ENCODE results near the gene GPR108. TPM values are rescaled to one million over a fixed set of nuclear protein-coding genes. Genes with fewer than 3 reads are reported as not detected.

Gene GPR108
- total RNA-seq, 1 experiment from 2014 or later: 41.8 TPM

DNA sequence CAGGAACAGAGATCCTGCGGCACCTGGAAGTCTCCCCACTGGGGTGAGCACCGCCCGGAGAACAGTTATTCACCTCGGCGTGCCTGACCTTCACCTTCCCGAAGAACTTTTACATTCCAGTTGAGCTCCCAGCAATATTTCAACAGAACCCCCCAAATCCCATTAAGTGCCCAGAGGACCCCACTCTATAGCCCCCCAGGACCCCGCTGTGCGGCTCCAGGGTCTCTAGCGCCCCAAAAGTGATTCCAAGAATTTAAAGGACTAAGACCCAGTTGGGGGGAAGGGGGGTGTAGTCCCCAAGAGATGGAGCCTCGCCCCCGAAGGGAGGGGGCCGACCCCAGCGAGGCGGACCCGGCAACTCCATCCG is 480 bp downstream of the GPR108 start:
- Histone ChIP-seq H3K4me3 (ENCODE audit: low read length) (peak overlapping the region; percentile 74), H2AFZ (ENCODE audit: low read length) (0 out of 2 replicates have a peak overlapping the region, but pooled peaks have one; percentile 80), H3K27ac (ENCODE audit: low read length) (peak overlapping the region; percentile 75), H3K9me2 (replicated peaks; ENCODE audit: insufficient read depth, low read length) (no peaks in the 10 kb centered on the region), H4K20me1 (ENCODE audit: insufficient read depth, low read depth, low read length) (no peaks in the 10 kb centered on the region), H3K79me2 (ENCODE audit: low read length) (0 out of 2 replicates have a peak, but pooled peaks cover 3% of the 10 kb centered on the region), H3K9ac (ENCODE audit: low read length) (peak overlapping the region; percentile 93), H3K36me3 (ENCODE audit: insufficient read depth, low read length) (no peaks in the 10 kb centered on the region), H3K9me3 (ENCODE audit: low read length) (no peaks in the 10 kb centered on the region), H3K4me2 (ENCODE audit: low read depth, low read length, poor library complexity, severe bottlenecking) (peak overlapping the region; percentile 83), H3K4me1 (ENCODE audit: low read length) (peaks cover 45% of the 10 kb centered on the region), H3K27me3 (ENCODE audit: low read length) (no peaks in the 10 kb centered on the region)
- DNase-seq: no peak

DNA sequence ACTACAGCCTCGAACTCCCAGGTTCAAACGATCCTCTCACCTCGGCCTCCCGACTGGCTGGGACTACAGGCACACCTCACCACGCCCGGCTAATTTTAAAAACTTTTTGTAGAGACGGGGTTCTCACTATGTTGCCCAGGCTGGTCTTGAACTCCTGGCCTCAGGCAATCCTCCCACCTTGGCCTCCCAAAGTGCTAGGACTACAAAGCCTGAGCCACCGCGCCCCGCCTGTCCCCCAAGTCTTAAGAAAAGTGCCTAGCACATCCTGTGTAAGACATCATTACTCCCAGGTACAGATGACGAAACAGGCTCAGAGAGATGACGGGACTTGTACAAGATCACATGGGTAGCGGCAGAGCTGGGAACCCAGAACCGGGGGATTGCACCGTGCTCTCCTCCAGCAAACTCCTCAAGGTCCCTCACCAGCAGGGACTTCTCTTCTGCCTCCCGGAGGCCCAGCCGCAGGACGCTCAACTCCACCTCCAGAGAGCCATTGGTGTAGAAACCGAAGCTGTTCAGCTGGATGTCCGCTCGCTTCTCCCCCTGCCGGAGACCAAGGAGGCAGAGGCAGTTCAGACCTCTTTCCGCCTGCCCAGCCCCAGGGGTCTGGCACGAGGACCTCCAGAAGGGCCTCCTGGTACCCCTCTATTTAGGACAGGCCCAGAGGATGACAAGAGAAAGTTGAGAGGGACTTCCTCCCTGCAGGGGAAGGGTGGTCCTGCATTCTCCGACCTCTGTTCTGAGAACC is 1.0 kb downstream of the GPR108 start:
- Histone ChIP-seq H3K9ac (ENCODE audit: low read length) (peak overlapping the region; percentile 93), H3K4me2 (ENCODE audit: low read depth, low read length, poor library complexity, severe bottlenecking) (peak overlapping the region; percentile 83), H3K79me2 (ENCODE audit: low read length) (0 out of 2 replicates have a peak, but pooled peaks cover 3% of the 10 kb centered on the region), H3K27ac (ENCODE audit: low read length) (peak overlapping the region; percentile 75), H4K20me1 (ENCODE audit: insufficient read depth, low read depth, low read length) (no peaks in the 10 kb centered on the region), H3K36me3 (ENCODE audit: insufficient read depth, low read length) (no peaks in the 10 kb centered on the region), H3K4me1 (ENCODE audit: low read length) (peaks cover 43% of the 10 kb centered on the region), H3K4me3 (ENCODE audit: low read length) (peak overlapping the region; percentile 74), H3K9me3 (ENCODE audit: low read length) (no peaks in the 10 kb centered on the region), H3K27me3 (ENCODE audit: low read length) (no peaks in the 10 kb centered on the region), H3K9me2 (replicated peaks; ENCODE audit: insufficient read depth, low read length) (no peaks in the 10 kb centered on the region), H2AFZ (ENCODE audit: low read length) (peak overlapping the region; percentile 63; the same call in 1 of the 2 replicates)
- peak; percentile 86 for DNase-seq

DNA sequence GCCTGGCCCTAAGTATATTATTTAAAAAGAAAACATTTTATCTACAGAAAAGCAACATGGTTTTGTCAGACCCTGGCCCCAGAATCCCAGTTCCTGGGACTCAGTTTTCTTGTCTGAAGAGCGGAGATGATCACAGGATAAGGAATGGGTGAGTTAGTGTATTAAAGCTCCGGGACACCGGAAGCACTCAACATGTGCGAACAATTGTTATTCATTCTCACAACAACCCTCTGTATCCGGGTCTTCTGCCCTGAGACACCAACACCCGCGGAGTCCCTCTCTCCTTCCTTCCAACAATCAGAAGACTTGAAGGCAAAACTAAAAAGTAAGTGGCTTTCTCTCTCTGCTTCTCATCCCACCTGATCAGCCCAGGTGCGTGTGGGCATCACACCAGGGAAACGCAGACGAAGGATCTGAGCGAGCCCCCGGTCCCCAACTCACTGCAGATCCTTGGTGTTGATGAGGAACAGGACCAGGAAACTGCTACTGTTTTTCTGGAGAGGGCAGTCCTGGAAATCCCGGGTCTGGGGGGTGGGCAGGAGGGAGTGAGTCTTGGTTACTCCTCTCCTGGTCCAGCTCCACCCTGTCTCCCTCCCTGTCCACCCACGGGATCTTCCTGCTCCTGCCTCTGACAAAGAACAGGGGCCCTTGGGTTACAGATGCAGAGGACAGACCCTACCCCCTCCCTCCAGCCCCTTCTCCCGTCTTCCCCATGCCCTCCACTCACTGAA is 2.0 kb downstream of the GPR108 start:
- no peaks in the 10 kb centered on the region for H3K9me2 ChIP-seq (replicated peaks; ENCODE audit: insufficient read depth, low read length)
- no peak for DNase-seq
- H4K20me1 ChIP-seq (ENCODE audit: insufficient read depth, low read depth, low read length): no peaks in the 10 kb centered on the region
- H3K27me3 ChIP-seq (ENCODE audit: low read length): no peaks in the 10 kb centered on the region
- no peaks in the 10 kb centered on the region for H3K36me3 ChIP-seq (ENCODE audit: insufficient read depth, low read length)
- 0 out of 2 replicates have a peak, but pooled peaks cover 3% of the 10 kb centered on the region for H3K79me2 ChIP-seq (ENCODE audit: low read length)
- H3K4me2 ChIP-seq (ENCODE audit: low read depth, low read length, poor library complexity, severe bottlenecking): peak overlapping the region; percentile 83
- H3K4me1 ChIP-seq (ENCODE audit: low read length): peaks cover 33% of the 10 kb centered on the region
- peak overlapping the region; percentile 74 for H3K4me3 ChIP-seq (ENCODE audit: low read length)
- H2AFZ ChIP-seq (ENCODE audit: low read length): peak overlapping the region; percentile 63; the same call in 1 of the 2 replicates
- H3K9ac ChIP-seq (ENCODE audit: low read length): peak overlapping the region; percentile 93
- H3K9me3 ChIP-seq (ENCODE audit: low read length): no peaks in the 10 kb centered on the region
- peak overlapping the region; percentile 75; the same call in 1 of the 2 replicates for H3K27ac ChIP-seq (ENCODE audit: low read length)

DNA sequence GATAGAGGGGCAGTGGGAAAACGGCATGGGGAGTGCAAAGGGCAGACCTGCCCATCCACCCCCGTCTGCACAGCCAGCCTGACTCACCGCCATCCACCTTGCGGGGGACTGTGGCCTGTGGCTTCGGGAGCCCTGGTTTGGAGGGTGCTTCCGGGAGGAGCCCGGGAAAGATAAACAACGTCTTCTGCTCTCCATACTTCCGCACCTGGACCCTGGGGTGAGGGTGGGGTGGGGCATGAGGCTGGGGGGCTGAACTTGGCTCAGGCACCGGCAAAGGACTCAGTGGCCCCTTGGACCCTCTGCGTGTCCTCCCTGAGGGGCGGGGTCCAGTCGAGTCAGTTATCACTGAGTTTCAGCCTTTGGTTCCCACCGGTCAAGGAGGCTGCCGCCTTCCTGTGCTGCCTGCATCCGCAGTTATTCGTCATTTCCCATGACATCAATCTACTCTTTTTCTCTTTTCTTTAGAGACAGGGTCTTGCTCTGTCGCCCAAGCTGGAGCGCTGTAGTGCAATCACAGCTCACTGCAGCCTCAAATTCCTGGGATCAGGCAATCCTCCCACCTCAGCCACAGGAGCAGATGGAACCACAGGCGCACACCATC is 3.2 kb downstream of the GPR108 start:
- 0 out of 2 replicates have a peak, but pooled peaks cover 3% of the 10 kb centered on the region for H3K79me2 ChIP-seq (ENCODE audit: low read length)
- no peak overlapping the region for H3K9ac ChIP-seq (ENCODE audit: low read length)
- H3K9me3 ChIP-seq (ENCODE audit: low read length): no peaks in the 10 kb centered on the region
- H3K27me3 ChIP-seq (ENCODE audit: low read length): no peaks in the 10 kb centered on the region
- no peak overlapping the region for H3K27ac ChIP-seq (ENCODE audit: low read length)
- no peak for DNase-seq
- 0 out of 2 replicates have a peak, but pooled peaks cover 3% of the 10 kb centered on the region for H4K20me1 ChIP-seq (ENCODE audit: insufficient read depth, low read depth, low read length)
- no peak overlapping the region for H3K4me2 ChIP-seq (ENCODE audit: low read depth, low read length, poor library complexity, severe bottlenecking)
- H2AFZ ChIP-seq (ENCODE audit: low read length): no peak overlapping the region
- no peak overlapping the region for H3K4me3 ChIP-seq (ENCODE audit: low read length)
- H3K4me1 ChIP-seq (ENCODE audit: low read length): peaks cover 25% of the 10 kb centered on the region
- no peaks in the 10 kb centered on the region for H3K9me2 ChIP-seq (replicated peaks; ENCODE audit: insufficient read depth, low read length)
- H3K36me3 ChIP-seq (ENCODE audit: insufficient read depth, low read length): no peaks in the 10 kb centered on the region

DNA sequence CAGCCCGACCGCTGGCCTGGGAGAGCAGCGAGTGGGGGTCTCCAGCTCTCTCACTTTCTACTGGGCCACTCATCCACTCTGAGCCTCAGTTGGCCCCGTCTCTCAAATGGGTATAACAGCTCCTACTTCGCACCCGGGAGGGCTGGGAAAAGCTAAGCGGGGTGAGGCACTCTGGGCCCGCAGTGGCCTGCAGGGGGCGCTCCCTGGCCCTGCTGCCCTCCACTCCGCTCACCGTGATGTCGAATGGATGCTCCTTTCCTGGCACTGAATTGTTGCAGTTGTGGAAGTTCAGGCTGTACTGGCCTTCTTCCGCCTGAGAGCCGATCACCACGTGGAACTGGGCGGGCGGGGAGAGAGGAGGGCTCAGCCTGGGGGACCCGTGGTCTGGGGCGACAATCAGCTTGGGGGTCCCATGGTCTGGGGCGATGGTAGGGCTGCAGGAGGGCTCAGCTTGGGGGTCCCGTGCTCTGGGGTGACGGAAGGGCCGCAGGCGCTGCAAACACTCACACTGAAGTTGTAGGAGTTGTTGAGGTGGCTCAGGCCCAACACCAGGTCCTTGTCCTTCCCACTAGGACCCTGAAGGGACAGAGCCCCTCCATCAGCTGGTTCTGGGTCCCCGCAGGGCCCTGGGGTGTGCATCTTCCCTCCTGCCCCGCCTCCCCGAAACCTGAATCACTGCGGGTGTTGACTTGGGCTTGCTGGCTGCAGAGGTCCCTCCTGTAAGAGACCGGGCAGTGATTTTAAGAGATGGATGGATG is 3.9 kb downstream of the GPR108 start:
- Histone ChIP-seq H3K27me3 (ENCODE audit: low read length) (no peaks in the 10 kb centered on the region), H3K79me2 (ENCODE audit: low read length) (0 out of 2 replicates have a peak, but pooled peaks cover 3% of the 10 kb centered on the region), H3K9me2 (replicated peaks; ENCODE audit: insufficient read depth, low read length) (no peaks in the 10 kb centered on the region), H3K27ac (ENCODE audit: low read length) (no peak overlapping the region), H3K36me3 (ENCODE audit: insufficient read depth, low read length) (no peaks in the 10 kb centered on the region), H3K9ac (ENCODE audit: low read length) (no peak overlapping the region), H3K4me2 (ENCODE audit: low read depth, low read length, poor library complexity, severe bottlenecking) (no peak overlapping the region), H4K20me1 (ENCODE audit: insufficient read depth, low read depth, low read length) (0 out of 2 replicates have a peak, but pooled peaks cover 3% of the 10 kb centered on the region), H2AFZ (ENCODE audit: low read length) (no peak overlapping the region), H3K9me3 (ENCODE audit: low read length) (no peaks in the 10 kb centered on the region), H3K4me3 (ENCODE audit: low read length) (no peak overlapping the region), H3K4me1 (ENCODE audit: low read length) (peaks cover 21% of the 10 kb centered on the region)
- DNase-seq: peak; percentile 59

DNA sequence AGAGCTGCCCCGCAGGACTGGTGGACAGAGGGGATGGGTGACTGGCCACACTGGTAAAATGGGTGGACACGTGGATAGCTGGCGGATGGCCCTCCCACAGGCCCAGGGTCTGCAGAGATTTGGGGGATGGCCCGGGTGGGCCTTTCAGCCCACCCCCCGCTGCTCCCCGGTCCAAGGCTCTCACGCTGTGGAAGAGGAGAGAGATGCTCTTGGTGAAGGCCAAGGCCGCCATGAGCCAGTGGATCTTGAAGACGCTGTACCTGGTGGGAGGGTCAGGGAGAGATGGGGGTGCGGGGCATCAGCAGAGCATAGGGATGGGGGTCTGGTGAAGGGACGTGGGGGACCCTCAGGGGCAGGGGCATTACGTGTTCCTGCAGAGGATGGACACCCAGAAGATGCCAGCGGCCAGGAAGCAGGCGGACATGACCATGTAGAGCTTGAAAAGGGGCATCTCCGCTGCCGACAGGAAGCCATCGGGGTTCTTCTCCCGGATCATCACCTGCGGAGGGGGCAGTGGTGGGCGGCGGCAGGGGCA is 4.5 kb downstream of the GPR108 start:
- Histone ChIP-seq H3K4me3 (ENCODE audit: low read length) (no peak overlapping the region), H3K79me2 (ENCODE audit: low read length) (0 out of 2 replicates have a peak, but pooled peaks cover 3% of the 10 kb centered on the region), H2AFZ (ENCODE audit: low read length) (no peak overlapping the region), H3K27me3 (ENCODE audit: low read length) (no peaks in the 10 kb centered on the region), H3K9me3 (ENCODE audit: low read length) (no peaks in the 10 kb centered on the region), H3K4me2 (ENCODE audit: low read depth, low read length, poor library complexity, severe bottlenecking) (no peak overlapping the region), H3K4me1 (ENCODE audit: low read length) (peaks cover 20% of the 10 kb centered on the region), H3K9ac (ENCODE audit: low read length) (no peak overlapping the region), H3K9me2 (replicated peaks; ENCODE audit: insufficient read depth, low read length) (no peaks in the 10 kb centered on the region), H4K20me1 (ENCODE audit: insufficient read depth, low read depth, low read length) (0 out of 2 replicates have a peak, but pooled peaks cover 3% of the 10 kb centered on the region), H3K36me3 (ENCODE audit: insufficient read depth, low read length) (no peaks in the 10 kb centered on the region), H3K27ac (ENCODE audit: low read length) (no peak overlapping the region)
- DNase-seq: no peak

DNA sequence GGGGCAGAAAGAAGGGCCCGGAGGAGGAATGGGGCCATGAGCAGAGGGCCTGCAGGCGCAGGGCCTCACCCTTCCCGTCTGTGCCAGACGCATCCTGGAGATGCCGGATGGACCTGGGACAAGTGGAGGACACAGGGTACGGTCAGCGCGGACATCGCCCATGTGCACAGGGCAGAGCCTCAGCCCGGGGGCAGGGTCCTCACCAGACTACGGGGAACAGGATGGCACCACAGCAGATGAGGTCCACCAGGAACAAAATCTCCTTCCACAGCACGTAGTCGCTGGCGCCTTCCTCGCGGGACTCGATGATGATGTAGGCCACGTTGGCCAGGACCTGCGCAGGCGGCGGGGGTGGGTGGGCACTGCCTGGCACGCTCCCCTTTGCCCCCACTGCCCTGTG is 5.6 kb downstream of the GPR108 start:
- Histone ChIP-seq H3K9ac (ENCODE audit: low read length) (no peak overlapping the region), H2AFZ (ENCODE audit: low read length) (no peak overlapping the region), H3K27ac (ENCODE audit: low read length) (no peak overlapping the region), H3K4me1 (ENCODE audit: low read length) (peaks cover 18% of the 10 kb centered on the region), H3K4me2 (ENCODE audit: low read depth, low read length, poor library complexity, severe bottlenecking) (no peak overlapping the region), H3K9me2 (replicated peaks; ENCODE audit: insufficient read depth, low read length) (no peaks in the 10 kb centered on the region), H3K27me3 (ENCODE audit: low read length) (no peaks in the 10 kb centered on the region), H3K36me3 (ENCODE audit: insufficient read depth, low read length) (no peaks in the 10 kb centered on the region), H4K20me1 (ENCODE audit: insufficient read depth, low read depth, low read length) (0 out of 2 replicates have a peak, but pooled peaks cover 3% of the 10 kb centered on the region), H3K79me2 (ENCODE audit: low read length) (0 out of 2 replicates have a peak, but pooled peaks cover 3% of the 10 kb centered on the region), H3K4me3 (ENCODE audit: low read length) (no peak overlapping the region), H3K9me3 (ENCODE audit: low read length) (no peaks in the 10 kb centered on the region)
- no peak for DNase-seq
